Effector memory CD4-positive, alpha-beta T cell (primary cell): ENCODE data around the gene KIAA1958.

Experiments
- DNase-seq, 3 donors: peaks; one replicate each; pipeline ENCODE4 v3.0.0-alpha.2; 2020
- H3K27ac ChIP-seq: 2 replicates; pipeline ENCODE4 v1.7.0; 2013; ENCODE audit warnings: mild to moderate bottlenecking, low read length, moderate library complexity; ENCODE audit not compliant: insufficient read depth, poor library complexity, severe bottlenecking
- H3K27me3 ChIP-seq: replicated peaks from 2 replicates; pipeline ENCODE4 v1.7.0; 2013; ENCODE audit warnings: mild to moderate bottlenecking, low read length; ENCODE audit not compliant: insufficient read depth, control insufficient read depth, poor library complexity, severe bottlenecking
- H3K36me3 ChIP-seq: 2 replicates; pipeline ENCODE4 v1.7.0; 2013; ENCODE audit warnings: mild to moderate bottlenecking, low read length, moderate library complexity; ENCODE audit not compliant: control insufficient read depth, insufficient read depth
- H3K4me1 ChIP-seq: 2 replicates; pipeline ENCODE4 v1.7.0; 2013; ENCODE audit warnings: low read length, mild to moderate bottlenecking; ENCODE audit not compliant: control insufficient read depth, insufficient read depth, poor library complexity, severe bottlenecking
- H3K4me3 ChIP-seq: 2 replicates; pipeline ENCODE4 v1.7.0; 2013; ENCODE audit warnings: low read length, low read depth, mild to moderate bottlenecking; ENCODE audit not compliant: insufficient read depth, poor library complexity, severe bottlenecking
- H3K9me3 ChIP-seq: 2 replicates; pipeline ENCODE4 v1.7.0; 2013; ENCODE audit warnings: mild to moderate bottlenecking, low read length, moderate library complexity; ENCODE audit not compliant: control insufficient read depth

The KIAA1958 gene

GRCh38 chr9:112520069-112520468 lies 33.4 kb downstream of the KIAA1958 start:
- H3K9me3 ChIP-seq, result no peaks in the 10 kb centered on the region
- H3K4me3 ChIP-seq, result no peak overlapping the region
- no peaks in the 10 kb centered on the region for H3K4me1 ChIP-seq
- no peaks in the 10 kb centered on the region for H3K36me3 ChIP-seq
- no peaks in the 10 kb centered on the region for H3K27me3 ChIP-seq
- no peak for DNase-seq
- H3K27ac ChIP-seq, result no peak overlapping the region

GRCh38 chr9:112520656-112521055 lies 34.0 kb downstream of the KIAA1958 start:
- Histone ChIP-seq H3K27me3 (no peaks in the 10 kb centered on the region), H3K9me3 (no peaks in the 10 kb centered on the region), H3K4me3 (no peak overlapping the region), H3K27ac (no peak overlapping the region), H3K36me3 (no peaks in the 10 kb centered on the region), H3K4me1 (no peaks in the 10 kb centered on the region)
- no peak for DNase-seq

- Histone ChIP-seq H3K27ac (no peak overlapping the region), H3K4me1 (no peaks in the 10 kb centered on the region), H3K36me3 (no peaks in the 10 kb centered on the region), H3K27me3 (no peaks in the 10 kb centered on the region), H3K9me3 (no peaks in the 10 kb centered on the region), H3K4me3 (no peak overlapping the region)
- DNase-seq, result no peak
Measured at GRCh38 chr9:112526973-112527372, 40.3 kb downstream of the KIAA1958 start.

- H3K9me3 ChIP-seq, result no peaks in the 10 kb centered on the region
- H3K36me3 ChIP-seq, result no peaks in the 10 kb centered on the region
- H3K4me1 ChIP-seq, result no peaks in the 10 kb centered on the region
- H3K4me3 ChIP-seq, result no peak overlapping the region
- no peak for DNase-seq
- no peak overlapping the region for H3K27ac ChIP-seq
- H3K27me3 ChIP-seq, result no peaks in the 10 kb centered on the region
Measured at GRCh38 chr9:112527959-112528358, 41.3 kb downstream of the KIAA1958 start.

- Histone ChIP-seq H3K27ac (no peak overlapping the region), H3K4me1 (no peaks in the 10 kb centered on the region), H3K36me3 (no peaks in the 10 kb centered on the region), H3K4me3 (no peak overlapping the region), H3K27me3 (no peaks in the 10 kb centered on the region), H3K9me3 (no peaks in the 10 kb centered on the region)
- DNase-seq, result no peak
Measured at GRCh38 chr9:112529316-112529715, 42.7 kb downstream of the KIAA1958 start.

- Histone ChIP-seq H3K27me3 (no peaks in the 10 kb centered on the region), H3K4me3 (no peak overlapping the region), H3K4me1 (no peaks in the 10 kb centered on the region), H3K27ac (no peak overlapping the region), H3K36me3 (no peaks in the 10 kb centered on the region), H3K9me3 (no peaks in the 10 kb centered on the region)
- no peak for DNase-seq
Measured at GRCh38 chr9:112530751-112531205, 44.2 kb downstream of the KIAA1958 start.

- Histone ChIP-seq H3K9me3 (no peaks in the 10 kb centered on the region), H3K4me3 (no peak overlapping the region), H3K36me3 (no peaks in the 10 kb centered on the region), H3K27me3 (no peaks in the 10 kb centered on the region), H3K4me1 (no peaks in the 10 kb centered on the region), H3K27ac (no peak overlapping the region)
- DNase-seq, result no peak
Measured at GRCh38 chr9:112531666-112532282, 45.1 kb downstream of the KIAA1958 start.

- H3K27ac ChIP-seq, result no peak overlapping the region
- DNase-seq, result no peak
- H3K4me3 ChIP-seq, result no peak overlapping the region
- no peaks in the 10 kb centered on the region for H3K9me3 ChIP-seq
- no peaks in the 10 kb centered on the region for H3K4me1 ChIP-seq
- H3K36me3 ChIP-seq, result no peaks in the 10 kb centered on the region
- no peaks in the 10 kb centered on the region for H3K27me3 ChIP-seq
Measured at GRCh38 chr9:112532427-112532826, 45.8 kb downstream of the KIAA1958 start.

- Histone ChIP-seq H3K9me3 (no peaks in the 10 kb centered on the region), H3K4me3 (no peak overlapping the region), H3K27ac (no peak overlapping the region), H3K27me3 (no peaks in the 10 kb centered on the region), H3K4me1 (no peaks in the 10 kb centered on the region), H3K36me3 (no peaks in the 10 kb centered on the region)
- DNase-seq, result no peak
Measured at GRCh38 chr9:112533660-112534059, 47.0 kb downstream of the KIAA1958 start.

- no peaks in the 10 kb centered on the region for H3K4me1 ChIP-seq
- H3K27ac ChIP-seq, result no peak overlapping the region
- DNase-seq, result no peak
- no peak overlapping the region for H3K4me3 ChIP-seq
- no peaks in the 10 kb centered on the region for H3K9me3 ChIP-seq
- H3K36me3 ChIP-seq, result no peaks in the 10 kb centered on the region
- no peaks in the 10 kb centered on the region for H3K27me3 ChIP-seq
Measured at GRCh38 chr9:112535301-112535700, 48.7 kb downstream of the KIAA1958 start.
